GM21786 (cell line): Measurements from ENCODE around the gene NAV2.

Experiments used
- ATAC-seq: cut with Tn5 transposase; IDR thresholded peaks from one replicate; pipeline ENCODE4 v1.9.1; 2021; ENCODE audit not compliant: unreplicated experiment

Gene NAV2

DNA sequence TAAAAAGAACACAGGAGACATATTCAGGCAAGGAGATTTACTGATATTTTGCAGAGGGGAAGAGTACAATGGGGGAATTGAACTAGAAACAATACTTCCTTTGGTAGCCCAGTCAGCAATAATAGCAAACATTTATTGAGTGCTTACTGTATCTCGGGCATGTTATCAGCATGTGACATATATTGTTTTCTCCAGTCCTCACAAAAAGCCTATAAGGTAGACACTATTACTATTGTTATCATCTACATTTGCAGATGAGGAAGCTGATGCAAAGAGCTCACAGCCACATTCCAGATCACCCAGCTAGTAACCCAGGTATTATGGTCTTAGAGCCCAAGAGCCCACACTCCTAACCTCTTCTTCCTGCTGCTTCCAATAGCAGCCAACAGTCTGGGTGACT lies 27.9 kb downstream of the NAV2 start:
- no peak for ATAC-seq

DNA sequence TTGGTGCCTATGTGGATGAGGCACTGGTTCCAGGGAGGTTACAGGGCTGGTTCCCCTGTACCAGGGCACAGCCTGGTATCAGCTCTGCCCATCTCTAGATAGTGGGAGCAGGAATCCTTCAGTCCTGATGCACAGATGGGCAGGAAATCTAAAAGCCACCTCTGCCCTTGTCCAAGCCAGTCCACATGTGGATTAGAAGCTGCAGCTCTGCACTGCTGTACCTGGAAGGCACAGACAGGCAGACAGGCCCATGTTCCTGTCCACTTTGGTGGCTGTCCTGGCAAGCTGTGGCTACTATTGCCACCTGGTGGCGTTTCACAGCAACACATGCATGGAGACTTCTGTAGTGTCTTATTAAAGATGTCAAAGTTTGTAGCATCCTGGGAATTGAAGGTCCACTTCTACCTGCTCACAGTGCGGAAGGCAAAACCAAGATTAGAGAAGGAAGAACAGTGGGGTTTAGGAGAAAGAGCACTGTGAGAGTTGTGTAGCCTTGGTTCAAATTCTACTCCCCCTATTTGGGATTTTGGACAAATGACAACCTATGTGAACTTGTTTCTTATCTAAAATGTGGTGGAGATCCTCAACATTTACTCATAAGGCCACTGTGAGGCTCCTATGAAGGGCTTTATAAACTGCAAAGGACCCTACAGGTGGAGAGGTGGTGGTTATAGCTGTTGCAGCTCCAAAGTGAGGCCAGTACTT lies 30.1 kb downstream of the NAV2 start:
- no peak for ATAC-seq

DNA sequence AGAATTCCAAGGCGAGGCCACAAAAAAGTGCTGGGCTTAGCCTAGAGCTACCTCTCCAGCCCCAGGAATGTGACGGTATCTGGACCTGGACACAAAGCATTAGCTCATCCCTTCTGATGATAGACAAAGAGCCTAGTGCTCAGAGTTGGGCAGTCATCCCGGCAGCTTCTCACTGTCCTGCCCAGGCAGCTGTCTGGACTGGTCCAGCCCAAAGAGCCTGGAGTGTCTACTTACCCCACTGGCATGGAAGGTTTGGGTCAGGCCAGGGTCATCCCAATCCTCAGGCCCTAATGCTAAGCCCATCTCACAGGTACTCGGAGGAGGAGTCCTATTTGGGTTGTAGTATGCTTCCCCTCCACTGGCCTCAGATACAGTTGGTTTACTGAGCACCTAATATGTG lies 31.0 kb downstream of the NAV2 start:
- ATAC-seq = no peak

DNA sequence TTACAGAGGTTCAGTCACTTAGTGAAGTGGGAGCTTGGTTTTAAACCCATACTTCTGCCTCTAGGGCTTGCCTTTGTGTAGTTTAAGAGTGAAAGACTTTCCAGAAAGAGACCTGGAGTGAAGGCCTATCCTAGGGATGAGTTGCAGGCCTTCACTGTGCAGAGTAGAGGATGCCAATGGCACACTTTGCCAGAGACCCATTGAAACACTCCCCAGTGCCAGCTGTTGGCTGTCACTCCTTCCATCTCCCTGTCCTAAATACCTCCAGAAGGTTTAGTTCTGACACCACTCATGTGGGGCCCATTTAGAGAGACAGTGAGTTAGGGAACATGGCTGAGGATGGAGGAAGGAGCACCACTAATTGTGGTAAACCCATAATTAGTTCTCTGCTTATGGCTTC lies 31.5 kb downstream of the NAV2 start:
- no peak for ATAC-seq

DNA sequence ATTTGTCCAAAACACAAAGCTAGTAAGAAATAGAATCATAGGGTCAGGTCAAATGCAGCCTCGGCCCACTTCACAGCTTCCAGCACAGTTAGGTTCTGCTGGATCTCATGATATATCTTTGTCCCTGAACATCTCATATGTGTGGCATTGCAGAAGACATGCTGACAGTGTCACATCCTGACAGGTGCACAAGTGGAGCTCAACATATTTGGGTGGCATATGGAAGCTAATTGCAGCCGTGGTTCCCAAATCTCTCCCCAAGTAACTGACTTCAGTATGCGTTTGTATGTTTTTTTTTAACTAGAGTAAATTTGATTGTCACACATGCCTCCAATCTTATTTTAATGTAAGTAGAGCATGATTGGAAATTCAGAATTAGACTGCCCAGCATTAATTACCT lies 33.4 kb downstream of the NAV2 start:
- no peak for ATAC-seq

DNA sequence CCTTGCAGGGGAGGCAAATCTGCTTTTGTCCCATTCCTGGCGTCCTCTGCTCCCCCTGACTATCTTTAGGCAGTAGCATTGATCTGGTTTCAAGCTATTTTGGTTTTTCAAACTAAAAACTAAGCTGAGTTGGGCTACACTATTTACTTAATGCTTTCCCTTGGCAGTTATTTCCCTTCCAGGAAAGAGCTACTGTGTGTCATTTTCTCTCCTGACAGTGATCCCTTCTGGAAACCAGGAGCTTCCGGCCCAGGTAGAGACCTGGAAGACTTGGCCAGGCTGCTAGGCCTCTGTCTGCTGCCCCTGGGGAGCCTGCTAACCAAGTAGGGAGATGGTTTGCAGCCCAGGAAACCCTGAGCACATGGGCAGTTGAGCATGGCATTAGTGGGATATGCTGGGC lies 35.0 kb downstream of the NAV2 start:
- ATAC-seq = no peak

DNA sequence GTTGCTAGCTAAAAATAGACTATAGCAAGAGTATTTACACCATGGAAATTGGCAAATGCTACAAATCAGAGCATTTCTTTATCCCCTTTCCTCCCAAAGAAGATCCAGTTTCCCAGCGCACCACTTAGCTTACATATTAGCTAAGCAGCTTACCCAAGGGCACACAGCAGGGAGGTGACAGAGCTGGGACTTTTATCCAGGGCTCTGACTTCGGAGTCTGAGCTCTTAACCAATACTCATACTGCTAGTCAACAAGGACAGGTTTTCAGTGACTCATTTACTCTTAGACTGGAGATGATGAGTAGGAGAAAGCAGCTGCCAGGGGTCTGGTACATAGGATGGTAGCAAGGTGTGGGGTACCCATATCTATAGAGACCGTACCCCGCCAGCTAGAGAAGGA lies 38.4 kb downstream of the NAV2 start:
- no peak for ATAC-seq

DNA sequence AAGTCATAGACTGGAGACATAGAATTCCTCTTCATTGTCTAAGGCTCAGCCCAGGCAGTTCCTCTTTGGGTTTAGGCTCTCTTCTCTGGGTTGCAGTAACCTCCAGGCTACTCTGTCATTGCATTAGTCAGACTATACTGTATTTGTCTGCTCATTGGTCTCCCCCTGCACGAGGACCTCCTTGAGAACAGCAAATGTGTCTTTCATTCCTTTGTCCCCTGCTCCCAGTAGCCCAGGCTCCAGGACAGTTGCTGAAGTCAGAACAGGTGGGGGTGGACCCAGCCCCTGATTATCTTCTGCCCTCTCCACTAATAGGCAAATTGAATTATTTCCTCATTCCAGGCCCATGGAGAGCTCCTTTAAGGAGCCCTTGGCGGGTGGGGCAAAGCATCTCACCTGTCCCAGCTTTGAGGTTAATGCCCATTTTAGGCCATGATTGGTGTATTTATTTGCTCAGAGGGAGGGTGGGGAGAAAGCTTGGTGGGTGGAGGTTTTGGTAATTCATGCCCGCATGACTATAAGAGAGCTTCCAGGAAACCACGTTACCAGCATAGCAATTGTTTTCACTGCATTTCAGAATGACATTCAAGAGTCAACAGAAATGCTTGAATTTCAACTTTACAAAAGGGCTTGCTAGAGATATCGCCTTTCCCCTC lies 40.9 kb downstream of the NAV2 start:
- ATAC-seq = no peak

DNA sequence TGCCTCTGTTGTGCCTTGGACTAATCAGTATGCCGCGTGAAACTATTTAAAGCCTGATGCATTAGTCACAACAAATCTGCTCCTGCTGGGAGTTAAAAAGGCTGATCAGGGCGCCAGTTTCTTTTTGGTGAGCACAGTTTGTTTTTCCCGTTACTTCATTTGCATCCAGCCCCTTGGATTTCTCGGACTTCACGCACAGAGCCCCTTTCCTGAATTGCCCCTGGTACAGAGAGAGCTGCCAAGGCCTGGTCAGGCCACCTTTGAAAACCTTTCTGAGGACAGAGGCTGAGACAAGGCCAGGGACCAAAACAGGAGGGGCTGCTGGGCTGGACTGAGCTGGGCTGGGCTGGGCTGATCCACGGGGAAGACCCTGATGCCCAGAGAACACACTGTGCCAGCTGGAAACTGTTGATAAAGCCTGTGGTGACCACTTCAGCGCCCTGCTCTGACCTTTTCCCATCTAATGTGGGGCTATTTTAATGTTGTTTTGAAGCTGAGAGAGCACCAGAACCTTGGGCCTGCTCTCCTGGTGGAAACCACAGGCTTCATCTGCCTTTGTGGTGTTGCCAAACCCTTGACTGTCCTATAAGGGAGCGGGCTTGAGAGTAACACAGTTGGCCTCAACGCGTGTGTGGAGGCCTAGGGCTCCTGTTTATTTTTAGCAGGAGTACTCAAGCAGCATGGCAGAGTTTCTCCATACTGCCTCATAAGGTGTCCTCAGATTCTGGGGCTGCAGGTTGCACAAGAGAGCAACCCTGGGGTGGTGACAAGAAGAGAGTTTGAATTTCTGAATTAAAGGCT lies 44.2 kb downstream of the NAV2 start:
- no peak for ATAC-seq

DNA sequence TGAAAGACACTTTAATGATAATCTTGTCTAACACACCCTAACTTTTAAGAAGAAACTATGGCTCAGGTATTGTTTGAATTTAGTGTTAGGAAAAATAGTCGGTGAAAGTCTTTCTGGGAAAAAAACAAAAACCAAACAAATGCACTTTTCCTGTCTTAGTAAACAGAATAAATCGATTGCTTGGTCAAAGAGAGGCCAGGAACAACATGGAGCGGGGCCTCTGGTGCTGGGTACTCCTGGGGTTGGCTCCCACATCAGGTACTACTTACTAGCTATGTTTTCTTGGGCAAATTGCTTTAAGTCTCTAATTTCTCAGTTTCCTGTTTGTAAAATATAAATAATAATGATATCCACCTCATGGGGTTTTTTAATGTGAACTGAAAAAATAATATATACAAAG lies 46.8 kb downstream of the NAV2 start:
- no peak for ATAC-seq

DNA sequence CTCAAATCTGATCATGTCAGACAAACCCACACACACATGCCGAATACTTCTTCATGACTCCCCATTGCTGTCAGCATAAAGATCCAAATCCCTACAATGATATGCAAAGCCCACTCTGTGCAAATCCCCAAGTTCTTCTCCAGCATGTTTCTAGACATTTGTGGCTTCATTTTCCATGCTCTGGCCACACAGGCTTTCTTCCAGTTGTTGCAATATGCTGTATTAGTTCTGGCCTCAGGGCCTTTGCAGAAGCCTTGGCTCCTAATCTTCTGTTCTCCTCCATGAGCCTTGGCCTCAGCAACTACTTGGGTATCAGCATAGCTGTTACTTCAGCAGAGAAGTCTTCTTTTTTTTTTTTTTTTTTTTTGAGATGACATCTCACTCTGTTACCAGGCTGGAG lies 49.6 kb downstream of the NAV2 start:
- no peak for ATAC-seq

DNA sequence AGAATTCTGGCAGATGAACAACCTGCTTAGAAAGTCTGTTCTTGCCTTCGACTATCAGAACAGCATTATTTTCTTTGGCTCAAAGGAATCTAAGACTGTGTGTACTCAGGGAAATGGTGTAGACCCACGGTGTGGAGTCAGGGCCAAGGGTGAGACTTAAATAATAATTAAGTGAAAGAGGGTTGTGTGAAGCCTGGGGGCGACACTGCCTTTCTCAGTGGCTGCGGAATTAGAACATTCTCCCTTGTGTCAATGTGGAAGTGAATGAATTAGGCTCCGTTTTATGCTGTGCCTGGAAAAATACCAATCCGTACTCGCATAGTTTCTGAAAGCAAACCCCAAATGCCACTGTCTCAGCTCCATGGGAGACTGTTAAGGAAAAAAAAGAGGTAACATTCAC lies 50.7 kb downstream of the NAV2 start:
- ATAC-seq = no peak

DNA sequence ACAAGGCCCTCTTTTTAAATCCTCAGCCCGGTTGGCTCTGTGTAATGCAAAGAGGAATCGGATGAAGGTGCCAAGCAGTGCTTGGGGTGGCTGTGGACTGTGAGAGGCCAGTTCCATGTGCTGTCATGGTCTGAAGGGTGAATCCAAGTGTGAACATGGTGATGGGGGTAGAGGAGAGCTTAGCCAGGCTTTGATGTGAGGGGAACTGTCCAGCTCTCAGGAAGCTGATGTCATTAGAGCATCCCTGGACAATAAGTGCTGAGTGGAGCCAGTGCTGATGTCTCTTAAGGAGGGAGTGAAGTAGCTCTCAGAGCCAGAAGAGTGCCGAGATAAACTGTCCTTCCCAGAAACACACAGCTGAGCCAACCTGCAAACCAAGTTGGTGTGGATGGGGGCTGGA lies 53.6 kb downstream of the NAV2 start:
- ATAC-seq = no peak

DNA sequence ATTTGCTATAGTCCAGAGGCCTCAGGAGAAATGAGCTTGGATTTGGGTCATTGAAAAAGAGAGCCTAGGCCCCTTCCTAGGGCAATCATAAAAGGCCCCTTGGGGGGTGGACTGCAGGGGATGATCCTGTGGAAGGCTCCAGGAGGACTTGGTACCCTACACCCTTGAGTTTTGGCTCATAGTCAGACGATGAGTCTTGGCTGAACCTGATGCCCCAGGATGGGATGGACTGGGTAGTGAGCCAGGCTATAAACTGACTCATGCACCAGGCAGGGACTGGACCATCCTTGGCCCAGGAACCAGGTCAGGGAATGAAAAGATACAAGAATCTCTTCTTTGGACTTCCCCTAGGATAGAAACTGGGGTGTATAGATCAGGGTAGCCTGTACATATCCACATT lies 54.2 kb downstream of the NAV2 start:
- ATAC-seq = no peak

DNA sequence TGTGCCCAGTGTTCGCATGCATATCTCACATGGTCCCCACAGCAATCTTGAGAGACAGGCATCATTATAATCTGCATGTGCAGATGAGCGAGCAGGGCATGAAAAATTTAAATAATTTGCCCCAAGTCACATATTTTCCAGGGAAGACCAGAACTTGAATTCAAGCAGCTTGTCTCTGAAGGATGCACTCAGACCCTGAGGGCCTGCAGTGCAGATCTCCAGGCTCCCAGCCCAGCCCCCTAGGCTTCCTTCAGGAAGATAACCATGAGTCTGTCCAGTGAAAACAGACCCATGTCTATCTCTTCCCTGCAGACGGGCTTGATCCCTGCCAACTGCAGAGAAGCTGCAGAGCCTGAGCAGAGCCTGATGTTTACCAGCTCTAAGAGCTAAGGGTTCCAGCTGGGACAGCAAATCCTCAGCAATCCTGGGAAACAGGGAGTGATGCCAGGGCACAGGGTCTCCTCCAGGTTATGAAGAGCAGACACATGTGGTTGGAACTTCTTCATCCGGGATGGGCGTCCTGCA lies 55.1 kb downstream of the NAV2 start:
- no peak for ATAC-seq

DNA sequence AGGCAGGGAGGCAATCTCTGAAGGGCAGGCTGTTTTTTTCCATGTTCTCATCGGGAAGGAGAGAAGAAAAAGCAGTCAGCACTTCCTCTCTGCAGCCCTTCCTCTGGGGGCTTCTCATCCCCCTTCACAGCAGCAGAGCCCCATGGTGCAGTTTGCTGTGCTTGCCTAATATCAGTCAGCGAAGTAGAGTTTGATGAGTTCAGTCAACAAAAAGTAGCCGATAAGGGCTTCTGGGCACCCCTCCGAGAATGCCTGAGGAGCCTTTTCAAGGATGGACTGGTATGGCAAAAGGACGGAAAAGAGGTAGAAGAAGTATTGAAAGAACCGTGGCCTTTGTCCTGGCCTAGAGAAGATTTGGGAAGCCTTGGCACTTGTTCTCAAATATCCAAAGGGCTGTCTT lies 55.6 kb downstream of the NAV2 start:
- ATAC-seq = no peak

DNA sequence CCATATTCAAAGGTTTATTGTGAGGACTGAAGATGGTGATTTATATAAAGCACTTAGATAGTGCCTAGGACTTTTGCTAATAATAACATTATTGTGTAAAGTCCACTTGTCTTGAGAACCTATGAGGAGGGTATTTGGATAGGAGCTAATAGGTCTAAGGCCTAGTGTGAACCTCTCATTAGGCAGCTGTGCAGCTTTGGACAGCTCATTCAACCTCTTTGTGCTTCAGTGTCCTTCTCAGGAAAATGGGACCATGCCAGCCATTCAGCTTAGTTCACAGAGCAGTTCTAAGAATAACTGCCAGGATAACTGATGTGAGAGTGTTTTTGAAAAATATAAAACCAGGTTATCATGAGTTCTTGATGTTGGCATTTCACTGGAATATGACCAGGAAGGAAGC lies 56.2 kb downstream of the NAV2 start:
- no peak for ATAC-seq

DNA sequence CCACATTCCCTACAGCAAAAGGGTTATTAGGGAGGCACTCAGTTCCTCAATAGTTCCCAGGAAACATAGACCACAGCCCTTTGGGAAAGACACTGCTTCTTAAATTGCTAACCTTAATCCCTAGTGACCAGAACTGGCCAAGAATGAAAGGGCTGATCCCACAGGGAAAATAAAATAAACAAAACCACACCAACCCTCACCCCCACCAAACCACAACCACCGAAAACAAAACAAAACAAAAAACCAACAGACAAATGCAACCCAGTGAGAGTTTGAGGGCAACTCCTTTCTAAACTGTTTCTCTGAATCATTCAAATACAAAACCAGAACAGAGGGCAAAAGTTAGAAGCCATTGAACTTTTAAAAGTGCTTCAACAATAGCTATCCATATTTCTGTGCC lies 57.2 kb downstream of the NAV2 start:
- ATAC-seq = no peak

DNA sequence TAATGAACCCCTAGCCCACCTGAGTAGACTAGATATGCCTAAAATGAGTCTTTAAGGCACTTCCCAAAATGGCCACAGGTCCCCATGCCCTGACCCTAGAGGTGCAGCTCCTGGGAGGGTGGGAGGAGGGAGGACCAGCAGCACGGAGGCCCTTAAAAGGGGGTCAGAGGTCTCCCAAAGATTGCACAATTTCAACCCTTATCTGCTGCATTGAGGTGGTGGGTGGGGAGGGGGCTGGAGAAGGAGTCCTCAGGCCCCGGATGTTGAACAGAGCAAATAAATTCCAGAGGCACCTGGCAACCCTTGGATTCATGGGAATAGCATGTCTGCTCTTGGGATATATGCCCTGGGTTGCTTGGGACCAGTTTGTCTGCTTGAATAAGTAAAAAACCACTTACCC lies 57.6 kb downstream of the NAV2 start:
- no peak for ATAC-seq

DNA sequence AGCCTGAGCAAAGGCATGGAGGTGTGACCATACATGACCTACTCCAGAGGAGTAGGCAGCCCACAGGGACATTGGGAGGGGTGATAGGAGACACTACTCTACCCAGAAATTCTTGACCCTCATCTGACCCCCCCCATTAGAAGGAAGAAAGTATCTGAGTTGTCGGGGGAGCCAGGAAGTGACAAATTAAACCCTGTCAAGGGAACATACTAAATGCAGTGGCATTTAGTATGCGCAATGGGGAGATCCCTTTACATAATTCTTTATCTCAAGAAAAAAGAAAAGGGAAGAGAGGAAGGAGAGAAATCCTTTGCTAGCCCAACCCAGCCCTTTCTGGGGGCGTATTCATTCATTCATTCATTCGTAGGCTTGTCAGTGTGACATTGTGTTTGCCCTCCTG lies 58.8 kb downstream of the NAV2 start:
- no peak for ATAC-seq

DNA sequence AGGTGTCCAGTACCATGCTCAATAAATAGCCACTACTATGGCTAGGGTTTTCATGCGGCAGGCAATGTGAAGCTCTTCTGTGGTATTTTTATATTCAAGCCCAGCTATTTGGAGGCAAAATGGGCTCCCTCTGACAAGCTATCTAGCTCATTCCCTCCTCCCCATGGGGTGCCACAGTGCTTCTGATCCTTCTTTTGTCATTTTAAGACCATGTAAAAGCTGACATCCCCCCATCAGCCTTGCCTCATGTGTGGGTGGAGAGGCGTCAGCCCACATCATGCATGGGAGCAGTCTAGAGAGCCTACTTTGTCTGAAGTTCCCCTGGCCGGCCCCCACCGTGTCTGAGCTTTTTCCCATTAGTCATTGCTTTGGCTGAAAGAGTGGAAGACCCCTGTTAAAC lies 59.8 kb downstream of the NAV2 start:
- no peak for ATAC-seq

DNA sequence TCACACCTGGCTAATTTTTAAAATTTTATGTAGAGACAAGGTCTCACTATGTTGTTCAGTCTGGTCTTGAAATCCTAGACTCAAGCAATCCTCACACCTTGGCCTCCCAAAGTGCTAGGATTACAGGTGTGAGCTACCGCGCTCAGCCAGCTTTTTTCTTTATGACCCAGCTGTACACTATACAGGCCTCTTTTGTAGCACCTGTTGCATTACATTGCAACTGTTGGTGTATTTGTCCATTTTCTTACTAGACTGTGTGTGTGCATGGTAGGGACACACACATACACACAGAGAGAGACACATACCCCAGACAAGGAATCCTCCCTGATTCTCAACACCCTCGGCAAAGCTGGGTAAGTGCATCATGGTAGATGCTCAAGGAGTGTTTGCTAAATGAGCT lies 61.7 kb downstream of the NAV2 start:
- ATAC-seq = no peak
